Endodermal cell (in vitro differentiated cells): ENCODE results near the gene DBI. TPM values are rescaled to one million over a fixed set of nuclear protein-coding genes. Genes with fewer than 3 reads are reported as not detected.

Source experiments
- DNase-seq: peaks from one replicate; pipeline ENCODE4 v3.0.0-alpha.2; 2017
- H3K27ac ChIP-seq: 2 replicates; pipeline ENCODE4 v1.5.1; 2013; ENCODE audit warnings: mild to moderate bottlenecking, low read depth, low read length, moderate library complexity
- H3K27me3 ChIP-seq: 2 replicates; pipeline ENCODE4 v1.6.1; 2013; ENCODE audit warnings: mild to moderate bottlenecking, low read length, moderate library complexity; ENCODE audit not compliant: insufficient read depth, control insufficient read depth, poor library complexity, severe bottlenecking
- H3K36me3 ChIP-seq: 2 replicates; pipeline ENCODE4 v1.7.0; 2013; ENCODE audit warnings: mild to moderate bottlenecking, low read length, moderate library complexity; ENCODE audit not compliant: control insufficient read depth, insufficient read depth
- H3K4me1 ChIP-seq: one replicate; pipeline ENCODE4 v1.7.0; 2013; ENCODE audit warnings: low read length; ENCODE audit not compliant: control insufficient read depth, insufficient read depth
- H3K4me3 ChIP-seq: 2 replicates; pipeline ENCODE4 v1.5.1; 2013; ENCODE audit warnings: mild to moderate bottlenecking, low read length, moderate library complexity
- H3K9ac ChIP-seq: 2 replicates; pipeline ENCODE4 v1.6.1; 2013; ENCODE audit warnings: mild to moderate bottlenecking, low read length, moderate library complexity; ENCODE audit not compliant: poor library complexity, severe bottlenecking; ENCODE audit errors: extremely low read depth
- H3K9me3 ChIP-seq: 2 replicates; pipeline ENCODE4 v1.6.1; 2013; ENCODE audit warnings: mild to moderate bottlenecking, low read length, moderate library complexity; ENCODE audit not compliant: control insufficient read depth
- H3K27ac Mint-ChIP-seq: 2 replicates; pipeline ENCODE4 v1.8.0; 2020; ENCODE audit warnings: mixed read lengths
- H3K27me3 Mint-ChIP-seq: 2 replicates; pipeline ENCODE4 v1.8.0; 2021; ENCODE audit warnings: mild to moderate bottlenecking, mixed read lengths; ENCODE audit not compliant: insufficient read depth
- H3K36me3 Mint-ChIP-seq: 2 replicates; pipeline ENCODE4 v1.8.0; 2020; ENCODE audit warnings: low read depth, mixed read lengths
- H3K4me1 Mint-ChIP-seq: 2 replicates; pipeline ENCODE4 v1.8.0; 2020; ENCODE audit warnings: mixed read lengths
- H3K4me3 Mint-ChIP-seq: 2 replicates; pipeline ENCODE4 v1.8.0; 2020; ENCODE audit warnings: mild to moderate bottlenecking, moderate library complexity, mixed read lengths
- H3K9me3 Mint-ChIP-seq: 2 replicates; pipeline ENCODE4 v1.8.0; 2020; ENCODE audit warnings: mild to moderate bottlenecking, mixed read lengths
- CTCF ChIP-seq: fragments of 200-600 bp; sonication (generic); conservative IDR thresholded peaks from 2 replicates; pipeline ENCODE4 v1.5.0; 2021; ENCODE audit warnings: antibody characterized with exemption, mild to moderate bottlenecking
- WGBS, 2 experiments: methylation state at CpG; one replicate each; pipeline versions ENCODE4 v1.1.5 to v1.1.7; 2013; ENCODE audit warnings: missing lambda C conversion rate in 2 of 2, mixed read lengths in 1 of 2; ENCODE audit not compliant: insufficient coverage in 1 of 2, insufficient read length in 1 of 2; 5-methylcytosine and 5-hydroxymethylcytosine counted together
- total RNA-seq, 2 donors: library from RNA; stranded (reverse); fragmentation: NEBNext Ultra II Directional in 1 of 2; extraction: Animal tissue kit (Norgen Biotek cat#: 25700) in 1 of 2; gene quantifications; 2 replicates in 1 of 2; 3 replicates in 1 of 2; pipeline ENCODE4 v1.2.1, GENCODE V29; 2021

Gene DBI
- total RNA-seq, 2 donors from 2014 or later, result 138 to 178 TPM

GRCh38 chr2:119383410-119384140 lies 16.8 kb downstream of the DBI start:
- WGBS, 2 experiments, result 93 to 95% methylated on average over 4 to 6 of the region's 6 CpGs
- Histone ChIP-seq H3K9me3 (no peaks in the 10 kb centered on the region), H3K9ac (no peak overlapping the region), H3K4me1 (no peaks in the 10 kb centered on the region), H3K4me3 (no peak overlapping the region), H3K27ac (no peak overlapping the region), H3K27me3 (no peaks in the 10 kb centered on the region), H3K36me3 (no peaks in the 10 kb centered on the region)
- Mint-ChIP-seq H3K36me3 (no peaks in the 10 kb centered on the region), H3K27ac (no peak overlapping the region), H3K27me3 (no peaks in the 10 kb centered on the region), H3K4me3 (no peak overlapping the region), H3K4me1 (peaks cover 18% of the 10 kb centered on the region), H3K9me3 (no peaks in the 10 kb centered on the region)
- DNase-seq, result no peak
- no peak for TF ChIP-seq CTCF

GRCh38 chr2:119384971-119385370 lies 18.2 kb downstream of the DBI start:
- H3K27ac ChIP-seq, result no peak overlapping the region
- no peaks in the 10 kb centered on the region for H3K9me3 ChIP-seq
- no peak for DNase-seq
- no peak overlapping the region for H3K9ac ChIP-seq
- H3K4me3 ChIP-seq, result no peak overlapping the region
- Mint-ChIP-seq H3K27ac (no peak overlapping the region), H3K27me3 (no peaks in the 10 kb centered on the region), H3K9me3 (no peaks in the 10 kb centered on the region), H3K36me3 (no peaks in the 10 kb centered on the region), H3K4me1 (peaks cover 15% of the 10 kb centered on the region), H3K4me3 (no peak overlapping the region)
- TF ChIP-seq CTCF, result no peak
- no peaks in the 10 kb centered on the region for H3K4me1 ChIP-seq
- 81 to 93% methylated on average over 3 to 4 of the region's 4 CpGs for WGBS, 2 experiments
- H3K27me3 ChIP-seq, result no peaks in the 10 kb centered on the region
- no peaks in the 10 kb centered on the region for H3K36me3 ChIP-seq

GRCh38 chr2:119385466-119385865 lies 18.7 kb downstream of the DBI start:
- H3K27me3 Mint-ChIP-seq, result no peaks in the 10 kb centered on the region
- no peak overlapping the region for H3K27ac ChIP-seq
- H3K4me1 ChIP-seq, result no peaks in the 10 kb centered on the region
- H3K27me3 ChIP-seq, result no peaks in the 10 kb centered on the region
- peaks cover 10% of the 10 kb centered on the region for H3K4me1 Mint-ChIP-seq
- no peak overlapping the region for H3K27ac Mint-ChIP-seq
- H3K9ac ChIP-seq, result no peak overlapping the region
- no peak overlapping the region for H3K4me3 ChIP-seq
- H3K36me3 Mint-ChIP-seq, result no peaks in the 10 kb centered on the region
- H3K36me3 ChIP-seq, result no peaks in the 10 kb centered on the region
- 80 to 94% methylated on average over 1 to 3 of the region's 3 CpGs for WGBS, 2 experiments
- no peaks in the 10 kb centered on the region for H3K9me3 ChIP-seq
- no peak for DNase-seq
- H3K9me3 Mint-ChIP-seq, result no peaks in the 10 kb centered on the region
- no peak overlapping the region for H3K4me3 Mint-ChIP-seq
- TF ChIP-seq CTCF, result no peak
